ENCODE measurements around the gene C8B. TPM values are rescaled to one million over a fixed set of nuclear protein-coding genes. Genes with fewer than 3 reads are reported as not detected.

C8B gene
- total RNA-seq, 1 experiment from 2014 or later, result not detected

DNA sequence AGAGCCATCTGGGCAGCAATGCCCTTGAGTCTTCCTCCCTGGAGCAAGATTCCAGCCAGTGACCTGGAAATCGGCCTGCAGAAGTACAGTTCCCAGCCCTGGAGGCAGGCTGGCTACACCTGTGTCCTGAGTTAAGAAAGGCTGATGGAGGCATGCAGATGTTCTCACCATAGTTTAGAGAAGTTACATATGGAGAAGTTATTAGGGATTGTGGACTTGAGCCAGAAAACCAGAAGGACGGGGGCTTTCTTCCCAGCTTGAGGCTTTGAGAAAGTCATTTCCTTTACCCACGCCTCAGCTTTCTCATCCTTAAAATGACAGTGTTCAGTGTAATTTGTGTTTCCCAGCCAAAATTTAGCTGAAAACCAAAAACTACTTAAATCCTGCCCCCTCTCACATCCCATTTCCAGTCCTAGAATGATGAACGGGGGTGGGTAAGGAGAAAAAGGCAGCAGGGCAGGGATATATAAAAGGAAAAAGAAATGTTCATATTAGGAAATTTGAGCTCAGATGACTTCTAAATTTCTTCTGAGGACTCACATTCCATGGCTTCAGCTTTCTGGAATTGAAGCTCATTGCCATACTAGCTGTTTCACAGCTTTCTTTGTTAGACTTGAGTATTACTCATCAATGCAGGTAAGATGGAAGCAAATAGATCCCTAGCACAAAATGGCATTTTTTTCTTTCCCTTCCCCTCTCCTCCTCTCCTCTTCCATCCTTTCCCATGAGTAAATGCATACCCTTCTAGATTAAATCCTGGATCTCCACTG lies 14.4 kb upstream of the C8B start:
- Histone ChIP-seq H3K9me2 (ENCODE audit: insufficient read depth) (no peaks in the 10 kb centered on the region), H3K27me3 (ENCODE audit: insufficient read depth, low read depth) (peaks cover 43% of the 10 kb centered on the region), H3K4me3 (no peak overlapping the region), H3K79me2 (ENCODE audit: low read depth) (no peaks in the 10 kb centered on the region), H3K36me3 (ENCODE audit: low read depth) (no peaks in the 10 kb centered on the region), H4K20me1 (ENCODE audit: insufficient read depth) (no peaks in the 10 kb centered on the region; the same call in 1 of the 2 replicates), H3K4me1 (replicated peaks; ENCODE audit: insufficient read depth) (no peaks in the 10 kb centered on the region), H3K9me3 (ENCODE audit: insufficient read depth, low read depth) (no peaks in the 10 kb centered on the region), H2AFZ (no peak overlapping the region), H3K4me2 (no peak overlapping the region), H3K27ac (no peak overlapping the region), H3F3A (ENCODE audit: insufficient read depth, low read depth) (no peaks in the 10 kb centered on the region)
- TF ChIP-seq EZH2 (IDR thresholded peaks at IDR 0.05; ENCODE audit: low read depth), result no peak
- TF ChIP-seq, protein P1, sequence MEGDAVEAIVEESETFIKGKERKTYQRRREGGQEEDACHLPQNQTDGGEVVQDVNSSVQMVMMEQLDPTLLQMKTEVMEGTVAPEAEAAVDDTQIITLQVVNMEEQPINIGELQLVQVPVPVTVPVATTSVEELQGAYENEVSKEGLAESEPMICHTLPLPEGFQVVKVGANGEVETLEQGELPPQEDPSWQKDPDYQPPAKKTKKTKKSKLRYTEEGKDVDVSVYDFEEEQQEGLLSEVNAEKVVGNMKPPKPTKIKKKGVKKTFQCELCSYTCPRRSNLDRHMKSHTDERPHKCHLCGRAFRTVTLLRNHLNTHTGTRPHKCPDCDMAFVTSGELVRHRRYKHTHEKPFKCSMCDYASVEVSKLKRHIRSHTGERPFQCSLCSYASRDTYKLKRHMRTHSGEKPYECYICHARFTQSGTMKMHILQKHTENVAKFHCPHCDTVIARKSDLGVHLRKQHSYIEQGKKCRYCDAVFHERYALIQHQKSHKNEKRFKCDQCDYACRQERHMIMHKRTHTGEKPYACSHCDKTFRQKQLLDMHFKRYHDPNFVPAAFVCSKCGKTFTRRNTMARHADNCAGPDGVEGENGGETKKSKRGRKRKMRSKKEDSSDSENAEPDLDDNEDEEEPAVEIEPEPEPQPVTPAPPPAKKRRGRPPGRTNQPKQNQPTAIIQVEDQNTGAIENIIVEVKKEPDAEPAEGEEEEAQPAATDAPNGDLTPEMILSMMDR (conservative IDR thresholded peaks at IDR 0.05), result no peak
- intact Hi-C loops (cut with micrococcal nuclease; ENCODE audit: unreplicated experiment), result no loop called here
- CTCF ChIA-PET, result no interaction called here
- no peak for DNase-seq
- no TSS peak for BruUV-seq (replicated peaks)
- POLR2A ChIA-PET (ENCODE audit: unreplicated experiment), result no interaction called here

DNA sequence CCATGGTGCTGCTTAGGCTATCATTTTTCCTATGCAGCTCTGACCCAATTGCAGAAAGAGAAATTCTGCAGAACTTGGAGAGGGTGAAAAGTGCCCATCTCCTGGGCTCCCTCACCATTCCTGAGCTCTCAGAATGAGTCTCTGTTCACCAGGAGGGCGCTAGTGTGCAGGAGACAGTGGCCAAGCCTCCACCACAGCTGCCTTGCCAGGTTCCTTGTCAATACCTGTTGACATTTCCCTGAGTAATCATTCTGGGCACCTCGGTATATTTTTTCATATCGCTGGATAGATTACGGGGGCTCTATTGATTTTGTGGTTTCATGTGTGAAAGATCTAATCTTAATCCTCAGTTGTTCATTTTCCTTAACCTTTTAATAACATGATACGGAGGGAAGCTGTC lies 13.0 kb upstream of the C8B start:
- peaks cover 47% of the 10 kb centered on the region for H3K27me3 ChIP-seq (ENCODE audit: insufficient read depth, low read depth)
- no peak overlapping the region for H3K4me2 ChIP-seq
- no peak for DNase-seq
- H3K4me3 ChIP-seq, result no peak overlapping the region
- no peaks in the 10 kb centered on the region for H3K4me1 ChIP-seq (replicated peaks; ENCODE audit: insufficient read depth)
- H4K20me1 ChIP-seq (ENCODE audit: insufficient read depth), result no peaks in the 10 kb centered on the region; the same call in 1 of the 2 replicates
- ChIA-PET POLR2A (ENCODE audit: unreplicated experiment) (no interaction called here), CTCF (no interaction called here)
- H3K79me2 ChIP-seq (ENCODE audit: low read depth), result no peaks in the 10 kb centered on the region
- H3K27ac ChIP-seq, result no peak overlapping the region
- no peaks in the 10 kb centered on the region for H3K9me3 ChIP-seq (ENCODE audit: insufficient read depth, low read depth)
- H3K36me3 ChIP-seq (ENCODE audit: low read depth), result no peaks in the 10 kb centered on the region
- no peak overlapping the region for H2AFZ ChIP-seq
- intact Hi-C loops (cut with micrococcal nuclease; ENCODE audit: unreplicated experiment), result no loop called here
- no TSS peak for BruUV-seq (replicated peaks)
- H3K9me2 ChIP-seq (ENCODE audit: insufficient read depth), result no peaks in the 10 kb centered on the region
- TF ChIP-seq EZH2 (IDR thresholded peaks at IDR 0.05; ENCODE audit: low read depth), result no peak
- TF ChIP-seq, protein P1 (conservative IDR thresholded peaks at IDR 0.05), result no peak
- H3F3A ChIP-seq (ENCODE audit: insufficient read depth, low read depth), result no peaks in the 10 kb centered on the region

DNA sequence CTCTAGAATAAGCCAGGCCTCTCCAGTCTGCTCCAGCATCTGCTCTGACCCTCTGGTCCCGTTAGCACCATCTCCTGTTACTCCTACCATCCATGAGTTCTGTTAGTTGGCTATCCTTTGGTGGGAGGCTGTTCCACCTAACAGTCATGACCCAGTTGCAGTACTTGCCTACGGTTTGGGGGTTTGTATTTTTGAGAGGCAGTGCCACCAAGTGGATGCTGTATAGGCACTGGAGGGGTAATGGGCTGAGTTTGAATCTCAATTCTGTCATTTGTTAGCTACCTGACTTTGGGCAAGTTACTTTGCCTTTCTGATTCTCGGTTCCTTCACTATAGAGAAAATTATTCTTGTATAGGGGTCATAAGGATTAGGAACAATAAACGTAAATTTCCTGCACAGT lies 12.1 kb upstream of the C8B start:
- H3K9me3 ChIP-seq (ENCODE audit: insufficient read depth, low read depth), result no peaks in the 10 kb centered on the region
- no peaks in the 10 kb centered on the region for H3K79me2 ChIP-seq (ENCODE audit: low read depth)
- no peak overlapping the region for H3K4me2 ChIP-seq
- no peak for TF ChIP-seq EZH2 (IDR thresholded peaks at IDR 0.05; ENCODE audit: low read depth)
- TF ChIP-seq, protein P1 (conservative IDR thresholded peaks at IDR 0.05), result no peak
- H3K4me1 ChIP-seq (replicated peaks; ENCODE audit: insufficient read depth), result no peaks in the 10 kb centered on the region
- no TSS peak for BruUV-seq (replicated peaks)
- ChIA-PET CTCF (no interaction called here), POLR2A (ENCODE audit: unreplicated experiment) (no interaction called here)
- H3K36me3 ChIP-seq (ENCODE audit: low read depth), result no peaks in the 10 kb centered on the region
- intact Hi-C loops (cut with micrococcal nuclease; ENCODE audit: unreplicated experiment), result no loop called here
- no peaks in the 10 kb centered on the region; the same call in 1 of the 2 replicates for H4K20me1 ChIP-seq (ENCODE audit: insufficient read depth)
- no peak overlapping the region for H2AFZ ChIP-seq
- H3K27me3 ChIP-seq (ENCODE audit: insufficient read depth, low read depth), result peaks cover 47% of the 10 kb centered on the region
- no peaks in the 10 kb centered on the region for H3K9me2 ChIP-seq (ENCODE audit: insufficient read depth)
- H3K4me3 ChIP-seq, result no peak overlapping the region
- no peaks in the 10 kb centered on the region for H3F3A ChIP-seq (ENCODE audit: insufficient read depth, low read depth)
- no peak for DNase-seq
- no peak overlapping the region for H3K27ac ChIP-seq

All from PC-9 (cell line).